ENCODE measurements around the gene TIMM50.
"Not testable (repeated sequence)": the region's sequence is repeated elsewhere in the genome, so short reads cannot be mapped to it uniquely, and the experiment has no call there.

Gene TIMM50

DNA sequence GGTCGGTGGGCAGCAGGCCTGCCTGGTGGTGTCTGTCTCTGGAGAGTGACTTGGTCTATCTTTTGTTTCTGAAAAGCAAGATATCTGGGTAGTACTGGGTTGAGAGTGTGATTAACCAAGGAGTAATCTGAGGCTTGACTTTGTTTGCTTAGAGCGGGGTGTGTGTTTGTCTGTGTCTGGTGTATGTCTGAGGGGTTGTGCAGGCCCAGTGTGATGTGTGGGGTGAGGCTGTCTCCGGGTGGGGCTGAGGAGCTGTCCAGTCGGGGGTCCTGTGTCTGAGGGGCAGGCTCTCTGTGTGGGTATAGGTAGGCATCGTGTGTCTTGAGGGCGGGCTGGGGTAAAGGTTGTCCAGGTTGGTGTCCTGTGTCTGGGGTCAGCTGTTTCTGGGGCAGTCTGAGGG, 11.1 kb upstream of the TIMM50 start:
- no peak for DNase-seq (ENCODE audit: low read depth in 2 of 2)

DNA sequence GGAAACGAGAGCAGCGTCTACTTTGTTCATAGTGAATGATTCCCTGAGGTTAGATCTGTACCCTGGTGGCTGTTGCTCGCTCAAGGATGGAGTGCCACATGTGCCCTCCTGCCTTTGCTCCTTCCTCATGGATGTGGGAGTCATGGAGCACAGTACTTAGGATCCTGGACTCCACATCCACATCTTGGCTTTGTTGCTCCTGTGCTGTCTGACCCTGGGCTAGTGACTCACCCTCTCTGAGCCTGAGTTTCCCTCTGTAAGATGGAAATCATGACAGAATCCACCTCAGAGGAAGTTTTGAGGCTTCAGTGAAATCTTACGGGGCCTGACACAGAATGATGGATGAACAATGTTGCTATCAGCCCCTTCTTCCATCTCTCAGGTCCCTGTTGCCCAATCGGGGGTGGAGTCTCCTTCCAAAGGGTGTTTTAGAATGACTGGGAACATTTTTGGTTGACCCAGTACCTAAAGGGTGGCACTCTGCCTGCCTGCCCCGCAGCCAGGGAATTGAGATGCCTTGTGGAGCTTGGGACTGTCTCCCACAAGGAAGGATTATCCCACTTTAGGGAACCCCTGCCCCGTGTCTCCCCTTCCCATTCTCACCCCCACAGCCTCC, 9.8 kb upstream of the TIMM50 start:
- DNase-seq (ENCODE audit: low read depth in 2 of 2) = no peak

- no peak for DNase-seq (ENCODE audit: low read depth in 2 of 2)
Observed at GRCh38 chr19:39471756-39472536, 8.7 kb upstream of the TIMM50 start.

- no peak for DNase-seq (ENCODE audit: low read depth in 2 of 2)
Observed at GRCh38 chr19:39472746-39473442, 7.7 kb upstream of the TIMM50 start.

DNA sequence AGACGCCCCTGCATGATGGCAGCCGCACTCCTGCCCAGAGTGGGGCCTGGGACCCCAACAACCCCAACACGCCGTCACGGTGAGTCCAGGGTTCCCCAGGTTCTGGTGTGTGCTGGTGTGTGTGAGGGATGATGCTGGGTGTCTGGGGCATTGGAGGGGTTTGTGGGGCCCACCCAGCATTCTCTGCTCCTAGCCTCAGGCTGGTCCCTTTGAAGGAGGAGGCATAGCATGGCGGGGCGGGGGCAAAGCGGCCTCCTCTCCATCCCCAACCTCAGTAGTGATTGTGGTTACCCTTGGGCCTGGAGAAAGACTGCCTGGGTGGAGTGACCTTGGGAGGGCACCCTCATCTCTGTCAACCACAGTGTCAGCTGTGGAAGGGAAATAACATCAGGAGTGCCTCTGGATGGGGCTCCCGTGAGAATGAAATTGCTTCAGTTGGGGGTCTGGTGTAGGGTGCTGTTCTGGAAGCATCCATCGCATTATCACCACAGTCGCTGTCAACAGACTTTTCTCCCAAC, 7.1 kb upstream of the TIMM50 start:
- DNase-seq (ENCODE audit: low read depth in 2 of 2) = no peak

DNA sequence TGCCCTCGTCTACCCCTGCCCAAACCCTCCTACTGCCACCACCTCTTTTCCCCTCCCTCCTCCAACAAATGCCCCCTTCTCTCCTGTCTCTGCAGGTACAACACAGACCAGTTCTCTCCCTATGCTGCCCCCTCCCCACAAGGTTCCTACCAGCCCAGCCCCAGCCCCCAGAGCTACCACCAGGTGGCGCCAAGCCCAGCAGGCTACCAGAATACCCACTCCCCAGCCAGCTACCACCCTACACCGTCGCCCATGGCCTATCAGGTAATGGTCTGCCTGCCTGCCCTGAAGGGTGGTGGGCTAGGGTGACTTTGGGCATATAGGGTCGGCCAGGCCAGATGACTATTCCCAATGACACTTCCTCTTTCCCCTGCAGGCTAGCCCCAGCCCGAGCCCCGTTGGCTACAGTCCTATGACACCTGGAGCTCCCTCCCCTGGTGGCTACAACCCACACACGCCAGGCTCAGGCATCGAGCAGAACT, 6.5 kb upstream of the TIMM50 start:
- DNase-seq (ENCODE audit: low read depth in 2 of 2) = peak; percentile 27 to 36

DNA sequence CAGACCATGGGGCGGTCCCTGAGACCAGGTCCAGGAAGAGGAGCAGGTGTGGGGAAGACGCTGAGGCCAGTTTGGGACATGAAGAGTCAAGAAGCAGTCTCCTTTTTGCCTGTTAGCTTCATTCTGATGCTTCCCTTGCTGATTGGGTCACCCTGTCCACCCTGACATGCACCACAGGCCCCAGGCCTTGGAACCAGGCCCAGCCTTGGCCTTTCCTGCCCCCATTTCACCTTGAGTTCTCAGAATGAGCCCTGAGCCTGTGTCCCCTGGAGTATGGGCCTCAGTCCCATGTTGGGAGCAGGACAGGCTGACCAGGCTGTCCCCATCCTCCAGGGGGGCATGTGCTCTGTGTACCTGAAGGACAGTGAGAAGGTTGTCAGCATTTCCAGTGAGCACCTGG, 4.9 kb upstream of the TIMM50 start:
- DNase-seq (ENCODE audit: low read depth in 2 of 2) = no peak

GRCh38 chr19:39479319-39479801, 1.3 kb upstream of the TIMM50 start:
- not testable (repeated sequence) for DNase-seq (ENCODE audit: low read depth in 2 of 2)

DNA sequence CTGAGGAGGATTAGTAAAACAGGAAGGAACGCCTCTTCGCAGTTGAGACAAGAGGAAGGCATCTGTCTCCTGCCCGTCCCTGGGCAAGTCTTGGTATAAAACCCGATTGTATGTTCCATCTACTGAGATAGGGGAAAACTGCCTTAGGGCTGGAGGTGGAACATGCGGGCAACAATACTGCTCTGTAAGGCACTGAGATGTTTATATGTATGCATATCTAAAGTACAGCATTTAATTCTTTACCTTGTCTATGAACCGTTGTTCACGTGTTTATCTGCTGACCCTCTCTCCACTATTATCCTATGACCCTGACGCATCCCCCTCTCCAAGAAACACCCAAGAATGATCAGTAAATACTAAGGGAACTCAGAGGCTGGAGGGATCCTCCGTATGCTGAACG, 722 bp upstream of the TIMM50 start:
- no peak for DNase-seq (ENCODE audit: low read depth in 2 of 2)

GRCh38 chr19:39481229-39481545, 549 bp downstream of the TIMM50 start:
- no peak for DNase-seq (ENCODE audit: low read depth in 2 of 2)

DNA sequence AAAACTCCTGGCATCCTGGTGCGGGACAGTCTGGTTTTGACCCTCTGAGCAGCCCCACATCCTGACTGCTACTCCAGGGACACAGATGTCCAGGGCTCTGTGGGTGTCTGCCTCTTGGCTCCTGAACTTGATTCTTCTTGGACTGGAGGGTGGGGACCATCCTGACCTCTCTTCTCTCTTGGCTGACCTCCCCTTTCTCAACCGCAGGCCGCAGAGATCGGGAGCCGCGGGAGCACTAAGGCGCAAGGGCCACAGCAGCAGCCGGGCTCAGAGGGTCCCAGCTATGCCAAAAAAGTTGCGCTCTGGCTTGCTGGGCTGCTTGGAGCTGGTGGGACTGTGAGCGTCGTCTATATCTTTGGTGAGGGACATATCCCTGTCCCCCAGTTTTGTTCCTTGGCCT, 1.0 kb downstream of the TIMM50 start:
- no peak for DNase-seq (ENCODE audit: low read depth in 2 of 2)

DNA sequence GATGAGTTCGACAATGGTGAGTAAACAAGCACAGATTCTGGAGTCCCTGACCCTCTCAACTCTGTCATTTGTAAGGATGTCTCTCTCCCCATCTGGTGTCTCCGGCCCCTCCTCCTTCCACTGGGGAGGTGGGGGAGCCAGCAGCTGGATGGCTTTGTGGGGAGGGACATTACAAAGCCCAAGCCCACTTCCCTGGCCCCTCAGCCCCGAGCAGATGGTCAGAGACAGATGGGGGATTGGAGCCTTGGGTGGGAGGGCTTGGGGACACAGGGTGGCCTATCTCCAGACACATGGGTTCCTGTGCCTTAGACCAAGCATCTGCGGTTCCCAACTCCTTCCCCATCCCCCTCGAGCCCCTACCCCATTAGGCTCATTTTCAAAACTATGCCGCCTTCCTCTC, 2.5 kb downstream of the TIMM50 start:
- DNase-seq (ENCODE audit: low read depth in 2 of 2) = no peak

GRCh38 chr19:39489756-39490155, 9.1 kb downstream of the TIMM50 start:
- no peak for DNase-seq (ENCODE audit: low read depth in 2 of 2)

DNA sequence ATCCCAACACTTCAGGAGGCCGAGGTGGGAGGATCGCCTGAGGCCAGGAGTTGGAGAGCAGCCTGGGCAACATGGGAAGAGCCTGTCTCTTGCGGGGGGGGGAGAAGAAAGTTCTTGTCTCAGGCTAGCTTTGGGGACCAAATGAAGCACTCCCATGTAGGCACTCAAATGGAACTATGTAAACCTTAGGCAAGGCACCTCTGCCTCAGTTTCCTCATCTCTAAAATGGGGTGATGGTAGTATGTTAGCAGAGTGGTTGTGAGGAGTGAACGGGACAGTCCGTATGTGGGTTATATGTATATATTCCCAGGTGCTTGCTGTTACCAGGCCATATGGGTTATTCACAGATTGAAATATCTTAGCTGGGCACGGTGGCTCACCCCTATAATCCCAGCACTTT, 11.6 kb downstream of the TIMM50 start:
- DNase-seq (ENCODE audit: low read depth in 2 of 2) = no peak

- no peak for DNase-seq (ENCODE audit: low read depth in 2 of 2)
Observed at GRCh38 chr19:39492788-39493187, 12.2 kb downstream of the TIMM50 start.

DNA sequence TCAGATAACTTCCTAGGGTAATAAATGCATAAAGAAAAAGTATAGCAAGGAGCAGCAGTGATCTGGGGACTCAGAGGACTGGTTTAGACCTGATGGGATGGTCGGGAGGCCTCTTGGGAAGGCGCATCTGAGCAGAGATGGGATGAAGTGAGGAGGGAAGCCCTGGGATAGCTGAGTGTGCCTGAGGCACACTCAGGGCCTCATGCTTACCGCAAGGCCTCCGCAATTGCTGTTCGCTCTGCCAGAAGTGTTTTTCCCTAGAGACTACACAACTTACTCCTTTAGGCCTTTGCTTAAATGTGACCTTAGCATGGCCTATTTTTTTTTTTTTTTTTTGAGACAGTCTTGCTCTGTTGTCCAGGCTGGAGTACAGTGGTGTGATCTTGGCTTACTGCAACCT, 14.0 kb downstream of the TIMM50 start:
- no peak for DNase-seq (ENCODE audit: low read depth in 2 of 2)

DNA sequence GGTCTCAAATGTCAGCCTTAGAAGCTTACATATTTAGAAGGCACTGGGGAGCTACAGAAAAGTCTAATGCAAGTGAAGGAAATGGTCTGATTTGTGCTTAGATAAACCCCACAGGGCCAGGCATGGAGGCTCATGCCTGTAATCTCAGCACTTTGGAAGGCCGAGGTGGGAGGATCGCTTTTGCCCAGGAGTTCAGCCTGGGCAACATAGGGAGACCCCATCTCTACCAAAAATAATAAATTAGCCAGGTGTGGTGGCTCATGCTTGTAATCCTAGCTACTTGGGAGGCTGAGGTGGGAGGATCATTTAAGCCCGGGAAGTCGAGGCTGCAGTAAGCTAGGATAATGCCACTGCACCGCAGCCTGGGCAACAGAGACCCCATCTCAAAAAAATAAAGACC, 15.4 kb downstream of the TIMM50 start:
- no peak for DNase-seq (ENCODE audit: low read depth in 2 of 2)

GRCh38 chr19:39497701-39497995, 17.0 kb downstream of the TIMM50 start:
- no peak for DNase-seq (ENCODE audit: low read depth in 2 of 2)

DNA sequence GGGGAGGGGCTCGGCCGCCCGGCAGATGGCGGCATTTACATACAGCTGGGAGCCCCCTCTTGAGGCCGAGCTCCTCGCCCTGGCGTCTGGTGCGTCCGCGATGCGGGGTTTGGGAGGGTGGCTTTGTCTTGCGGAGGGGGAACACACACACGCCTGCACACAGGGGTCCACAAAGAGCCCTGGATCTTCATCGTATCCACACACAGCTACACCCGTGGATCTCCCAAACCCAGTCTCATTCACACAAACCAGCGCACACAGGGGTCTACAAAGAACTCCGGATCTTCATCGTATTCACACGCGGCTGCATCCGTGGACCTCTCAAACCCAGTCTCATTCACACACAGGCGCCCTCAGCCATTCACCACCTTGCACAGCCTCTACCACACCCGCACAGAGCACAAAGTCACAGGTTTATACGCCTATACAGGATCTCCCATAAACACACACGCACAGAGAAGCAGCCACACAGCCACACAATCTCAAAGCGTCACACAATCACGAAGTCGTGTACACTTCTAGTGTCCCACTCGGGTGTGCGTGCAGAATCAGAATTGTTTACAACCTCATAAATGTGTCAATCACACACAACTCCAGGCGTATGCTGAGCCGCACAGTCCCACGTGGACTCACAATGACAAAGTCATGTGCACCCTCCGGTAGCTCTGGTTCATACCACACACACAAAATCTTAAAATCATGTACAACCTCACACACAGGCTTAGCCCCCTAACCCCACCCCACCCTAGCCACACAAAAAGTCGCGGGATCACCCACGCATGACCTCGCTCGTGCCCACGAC, 17.6 kb downstream of the TIMM50 start:
- DNase-seq (ENCODE audit: low read depth in 2 of 2) = no peak

- no peak for DNase-seq (ENCODE audit: low read depth in 2 of 2)
Observed at GRCh38 chr19:39498798-39499642, 18.4 kb downstream of the TIMM50 start, which contains the start of gene DLL3. Gene DLL3 (plus strand): TSS chr19:39498947. CDS start chr19:39498975, 28 bp downstream.

- DNase-seq (ENCODE audit: low read depth in 2 of 2) = no peak
Observed at GRCh38 chr19:39499932-39500331, 19.3 kb downstream of the TIMM50 start.
